Measurements from ENCODE around the gene SORCS2.

- no peak for TF ChIP-seq CTCF (IDR thresholded peaks at IDR 0.05; ENCODE audit: low read depth, low read length)
- TF ChIP-seq POLR2A (IDR thresholded peaks at IDR 0.05; ENCODE audit: extremely low read depth, insufficient read length): no peak
Measured at GRCh38 chr4:7510066-7510465, 317.7 kb downstream of the SORCS2 start.
